ENCODE results near the gene SIGMAR1. TPM values are rescaled to one million over a fixed set of nuclear protein-coding genes. Genes with fewer than 3 reads are reported as not detected.
"Not testable (repeated sequence)": the region's sequence is repeated elsewhere in the genome, so short reads cannot be mapped to it uniquely, and the experiment has no call there.

The SIGMAR1 gene
- total RNA-seq, 1 donor from 2014 or later = 26.1 TPM

DNA sequence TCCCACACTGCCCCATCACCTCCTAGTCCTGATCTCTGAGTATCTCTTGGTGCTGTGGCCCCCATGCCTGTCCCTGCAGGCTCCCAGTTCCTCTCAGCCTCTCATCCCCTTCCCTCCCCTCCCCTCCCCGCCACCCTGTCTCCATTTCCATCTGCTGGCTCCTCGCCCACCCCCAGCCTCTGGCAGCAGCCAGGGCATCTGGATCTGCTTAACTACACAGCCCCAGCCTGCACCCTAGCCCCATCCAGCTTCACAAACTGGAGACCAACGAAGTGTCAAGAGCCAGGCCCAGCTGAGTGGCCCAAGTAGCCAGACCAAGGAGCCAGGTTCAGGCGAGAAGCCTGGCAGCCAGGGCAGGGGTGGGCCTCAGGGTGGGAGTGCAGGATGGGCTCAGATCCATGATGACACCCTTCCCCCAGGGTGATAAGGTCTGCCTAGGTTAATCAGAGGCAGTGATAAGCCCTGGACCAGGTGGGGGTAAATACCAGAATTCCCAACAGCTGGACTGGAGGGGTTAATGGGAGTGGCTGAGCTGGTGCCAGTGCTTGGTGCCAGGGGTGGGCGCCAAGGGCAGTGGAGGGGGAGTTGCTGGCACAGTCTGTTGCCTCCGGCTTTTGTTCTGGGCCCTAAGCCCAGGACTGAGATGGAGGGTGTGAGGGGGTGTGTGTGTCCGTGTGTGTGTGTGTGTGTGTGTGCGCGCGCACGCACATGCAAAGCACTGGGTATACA, 16.9 kb upstream of the SIGMAR1 start:
- peak; percentile 91 for DNase-seq

DNA sequence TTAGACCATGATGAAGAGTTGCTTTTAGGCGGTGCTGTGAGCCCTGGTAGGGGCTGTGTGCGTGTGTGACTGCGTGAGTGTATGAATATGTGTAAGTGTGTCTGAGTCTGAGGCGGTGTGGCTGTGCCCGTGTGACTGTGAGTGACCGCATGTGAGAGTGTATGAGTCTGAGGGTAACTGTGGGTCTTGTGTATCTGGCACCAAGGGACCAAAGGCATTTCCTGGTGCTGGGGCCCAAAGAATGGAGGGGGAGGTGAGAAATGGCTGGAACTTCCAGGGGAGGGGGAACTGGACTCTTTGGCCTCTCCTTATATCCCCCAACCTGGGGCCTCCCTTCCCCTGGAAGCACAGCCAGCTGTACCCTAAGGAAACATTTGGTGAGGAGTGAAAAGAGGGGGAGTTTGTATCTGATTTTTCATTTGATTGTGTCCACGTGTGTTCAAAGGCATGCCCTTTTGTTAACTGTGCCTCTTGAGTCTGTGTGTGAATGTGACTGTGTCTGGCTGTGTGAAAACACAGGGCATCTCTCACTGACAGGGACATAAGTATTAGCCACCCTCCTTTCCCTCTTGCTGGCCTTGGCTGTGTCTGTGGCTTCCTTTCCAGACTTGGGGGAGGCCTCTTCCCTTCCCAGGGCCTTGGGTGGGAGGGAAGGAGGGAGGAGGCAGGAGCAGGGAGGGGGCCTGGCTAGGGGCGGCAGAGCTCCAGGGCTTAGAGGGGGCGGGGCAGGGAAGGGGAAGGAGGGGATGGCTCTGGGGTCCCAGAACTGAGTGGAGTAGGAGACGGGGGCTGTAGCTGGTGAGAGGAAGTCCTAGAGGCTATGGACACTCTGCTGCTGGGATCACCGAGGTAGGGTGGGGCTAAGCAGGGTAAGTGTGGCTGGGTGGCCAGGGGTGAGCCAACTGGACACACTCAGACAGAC, 15.8 kb upstream of the SIGMAR1 start:
- peak; percentile 83 for DNase-seq

DNA sequence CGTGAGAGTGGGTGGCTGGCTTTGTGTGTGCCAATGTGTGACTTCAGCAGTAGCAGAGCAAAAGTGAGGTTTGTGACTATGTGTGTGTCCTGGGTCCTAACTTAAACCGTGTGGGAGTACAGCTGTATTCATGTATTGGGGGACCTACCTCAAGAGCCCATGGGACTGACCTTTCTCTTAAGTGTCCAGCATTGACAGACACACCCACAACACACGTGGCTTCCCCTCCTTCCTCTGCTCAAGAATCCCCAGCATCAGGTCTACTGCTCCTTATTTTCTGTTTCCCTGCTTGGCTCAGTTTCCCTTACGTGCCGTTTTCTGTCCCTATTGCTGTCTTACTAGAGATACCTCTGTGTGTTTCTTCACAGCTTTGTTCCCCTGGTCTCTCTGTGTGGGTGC, 15.0 kb upstream of the SIGMAR1 start:
- DNase-seq = no peak

DNA sequence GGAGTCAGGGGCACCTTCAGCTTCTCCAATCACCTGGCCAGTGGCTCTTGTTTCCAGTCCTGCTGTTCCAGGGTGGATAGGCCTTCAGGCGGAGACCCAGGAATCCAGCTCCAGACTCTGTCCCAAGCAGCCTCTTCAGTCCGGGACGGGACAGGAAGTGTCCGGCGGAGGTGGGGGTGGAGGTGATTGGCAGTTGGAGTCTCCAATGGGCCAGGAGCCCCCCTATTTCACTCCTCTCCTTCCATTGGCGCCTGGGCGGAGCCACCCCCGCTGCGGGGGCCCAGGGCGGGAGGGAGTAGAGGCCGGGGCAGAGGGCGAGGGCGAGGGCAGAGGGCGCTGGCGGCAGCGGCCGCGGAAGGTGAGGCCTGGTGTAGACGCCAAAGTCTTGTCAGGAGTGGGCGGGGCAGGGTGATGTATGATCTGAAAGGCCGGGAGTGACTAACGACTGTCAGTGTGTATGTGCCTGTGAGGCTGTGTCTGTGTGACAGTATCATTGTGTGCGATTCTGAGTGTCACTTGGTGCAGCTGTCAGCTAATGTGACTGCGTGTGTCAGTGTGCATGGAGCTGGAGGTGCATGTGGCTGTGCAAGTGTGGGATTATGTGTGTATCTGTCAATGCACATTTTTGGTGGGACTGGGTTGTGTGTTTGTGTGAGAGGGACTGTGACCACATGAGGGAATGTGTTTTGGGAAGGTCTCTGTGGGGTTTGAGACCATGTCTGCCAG, 14.5 kb upstream of the SIGMAR1 start, which contains the start of gene IL11RA:
IL11RA (plus strand) TSS at position 310 of the 726 bp plus-strand sequence. CDS start 3,033 bp downstream, outside the sequence.
- peak; percentile 85 for DNase-seq

DNA sequence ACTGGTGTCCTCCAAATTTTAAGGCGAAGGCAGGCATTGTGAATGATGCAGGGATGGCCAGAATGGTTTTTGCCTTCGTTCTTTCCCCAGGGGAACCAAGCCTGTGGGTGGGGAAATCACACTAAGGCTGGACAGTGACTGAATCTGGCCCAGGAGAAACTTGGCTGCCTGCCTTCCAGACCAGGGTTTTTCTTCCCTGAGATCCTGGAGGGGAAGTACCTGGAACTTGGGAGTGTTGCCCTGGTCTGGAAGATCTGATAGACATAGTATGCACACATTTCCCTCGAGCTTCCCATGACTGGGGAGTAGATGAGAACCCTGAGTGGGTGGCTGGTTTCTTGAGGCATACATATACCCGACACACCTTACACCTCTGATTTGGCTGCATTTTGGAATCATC, 13.7 kb upstream of the SIGMAR1 start:
- no peak for DNase-seq

DNA sequence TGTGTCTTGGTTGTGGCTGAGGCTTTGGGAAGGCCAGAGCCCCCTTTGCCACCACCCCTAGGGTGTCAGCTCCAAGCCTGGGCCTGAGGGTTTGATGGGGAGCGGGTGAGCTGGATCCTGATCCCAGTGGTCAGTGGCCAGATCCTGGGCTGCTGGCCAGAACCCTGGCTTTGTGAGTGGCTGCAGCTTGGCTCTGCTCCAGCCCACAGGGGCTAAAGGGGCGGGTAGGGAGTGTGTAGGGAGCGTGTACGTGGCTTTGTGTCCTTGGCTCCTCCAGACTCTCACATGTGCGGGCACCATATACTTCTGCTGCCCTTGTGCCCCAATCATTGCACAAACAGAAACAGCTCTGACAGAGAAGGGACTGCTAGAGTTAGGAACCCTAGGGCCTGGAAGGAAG, 13.2 kb upstream of the SIGMAR1 start:
- DNase-seq = no peak

DNA sequence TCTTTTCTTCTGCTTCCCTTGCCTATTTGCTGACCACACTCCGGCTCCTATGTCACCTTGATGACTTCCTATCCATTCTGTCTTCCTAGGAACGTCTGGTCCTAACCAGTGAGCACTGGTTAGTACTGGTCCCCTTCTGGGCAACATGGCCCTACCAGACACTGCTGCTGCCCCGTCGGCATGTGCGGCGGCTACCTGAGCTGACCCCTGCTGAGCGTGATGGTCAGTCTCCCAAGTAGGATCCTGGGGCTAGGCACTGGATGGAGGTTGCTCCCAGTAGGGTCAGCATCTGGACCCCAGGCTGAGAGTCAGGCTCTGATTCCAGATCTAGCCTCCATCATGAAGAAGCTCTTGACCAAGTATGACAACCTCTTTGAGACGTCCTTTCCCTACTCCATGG, 11.1 kb upstream of the SIGMAR1 start:
- DNase-seq = no peak

DNA sequence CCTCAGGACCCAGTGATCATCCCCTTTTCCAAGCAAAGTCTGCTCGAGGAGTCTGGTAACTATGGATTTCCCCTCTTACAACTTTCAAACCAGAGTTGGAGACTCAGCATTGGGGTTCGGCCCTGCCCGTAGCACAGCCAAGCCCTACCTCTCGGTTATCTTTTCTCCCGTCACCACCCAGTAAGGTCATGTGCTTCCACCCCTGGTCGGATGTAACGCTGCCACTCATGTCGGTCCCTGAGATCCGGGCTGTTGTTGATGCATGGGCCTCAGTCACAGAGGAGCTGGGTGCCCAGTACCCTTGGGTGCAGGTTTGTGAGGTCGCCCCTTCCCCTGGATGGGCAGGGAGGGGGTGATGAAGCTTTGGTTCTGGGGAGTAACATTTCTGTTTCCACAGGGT, 10.1 kb upstream of the SIGMAR1 start:
- no peak for DNase-seq

DNA sequence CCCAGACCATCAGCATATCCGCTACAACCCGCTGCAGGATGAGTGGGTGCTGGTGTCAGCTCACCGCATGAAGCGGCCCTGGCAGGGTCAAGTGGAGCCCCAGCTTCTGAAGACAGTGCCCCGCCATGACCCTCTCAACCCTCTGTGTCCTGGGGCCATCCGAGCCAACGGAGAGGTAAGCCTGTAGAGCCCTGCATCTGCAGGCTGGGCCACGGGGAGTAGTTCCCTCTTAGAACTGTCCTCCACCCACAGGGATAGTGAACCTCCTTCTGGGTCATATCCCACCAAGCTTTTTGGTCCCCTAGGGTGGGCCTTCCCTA, 9.5 kb upstream of the SIGMAR1 start:
- no peak for DNase-seq

DNA sequence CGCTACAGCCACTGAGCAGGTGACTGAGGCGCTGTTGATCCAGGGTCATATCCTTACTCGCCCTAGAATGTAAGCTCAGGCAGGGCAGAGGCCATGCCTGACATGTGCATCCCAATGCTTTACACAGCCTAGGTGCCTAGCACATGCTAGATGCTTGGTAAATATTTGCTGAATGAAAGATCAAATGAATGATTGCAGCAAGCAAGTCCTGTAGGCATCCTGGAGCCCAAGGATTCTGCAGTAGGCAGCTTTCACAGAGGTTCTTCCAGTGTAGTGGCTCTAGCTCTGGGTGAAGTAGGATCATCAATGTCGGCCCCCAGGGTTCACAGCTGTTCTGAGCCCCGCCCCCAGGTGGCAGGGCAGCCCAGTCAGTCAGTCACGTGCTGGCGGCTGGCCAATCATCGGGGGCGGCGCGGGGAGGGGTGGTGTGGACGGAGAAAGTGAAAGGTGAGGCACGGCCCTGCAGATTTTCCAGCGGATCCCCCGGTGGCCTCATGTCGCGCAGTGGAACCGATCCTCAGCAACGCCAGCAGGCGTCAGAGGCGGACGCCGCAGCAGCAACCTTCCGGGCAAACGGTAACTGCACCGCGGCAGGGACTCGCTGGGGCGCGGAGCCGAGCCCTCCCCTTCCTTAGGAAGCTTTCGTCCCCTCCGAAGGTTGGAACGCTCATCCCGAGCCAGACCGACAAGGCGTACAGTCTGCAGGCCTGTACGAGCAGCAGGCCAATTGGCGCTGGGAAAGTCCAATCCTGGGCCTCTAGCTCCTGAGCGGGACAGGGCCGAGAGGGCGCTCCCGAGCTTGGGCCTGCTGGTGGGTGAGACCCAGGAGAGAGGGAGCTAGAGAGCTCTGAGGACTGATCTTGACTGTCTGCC, 8.9 kb upstream of the SIGMAR1 start, which contains the start of gene GALT:
GALT (plus strand) TSS at position 465 of the 873 bp plus-strand sequence; CDS start at position 495, 30 bp downstream.
- DNase-seq = peak; percentile 63

DNA sequence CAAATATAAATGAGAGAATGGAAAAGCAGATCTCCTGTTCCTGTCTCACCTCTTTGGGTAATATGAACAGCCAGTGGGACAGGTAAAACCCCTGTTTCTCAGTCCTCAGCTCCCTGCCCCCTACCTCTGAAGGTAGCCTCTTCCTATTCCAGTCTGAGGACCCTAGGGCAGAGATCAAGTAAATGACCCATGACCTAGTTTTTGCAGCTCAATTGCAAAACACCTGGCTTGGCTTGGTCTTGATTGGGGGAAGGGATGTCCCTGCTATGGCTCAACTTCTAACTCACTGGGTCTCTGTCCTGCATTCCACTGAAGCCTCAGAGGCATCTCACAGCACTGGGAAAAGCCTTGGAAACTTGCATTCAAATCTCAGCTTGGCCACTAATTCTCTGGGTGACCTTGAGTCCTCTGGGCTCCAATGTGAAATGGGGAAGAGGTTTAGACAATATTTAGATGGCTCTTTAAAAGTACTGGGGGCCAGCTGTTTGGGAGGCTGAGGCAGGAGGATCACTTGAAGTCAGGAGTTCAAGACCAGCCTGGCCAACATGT, 7.3 kb upstream of the SIGMAR1 start:
- DNase-seq = no peak

DNA sequence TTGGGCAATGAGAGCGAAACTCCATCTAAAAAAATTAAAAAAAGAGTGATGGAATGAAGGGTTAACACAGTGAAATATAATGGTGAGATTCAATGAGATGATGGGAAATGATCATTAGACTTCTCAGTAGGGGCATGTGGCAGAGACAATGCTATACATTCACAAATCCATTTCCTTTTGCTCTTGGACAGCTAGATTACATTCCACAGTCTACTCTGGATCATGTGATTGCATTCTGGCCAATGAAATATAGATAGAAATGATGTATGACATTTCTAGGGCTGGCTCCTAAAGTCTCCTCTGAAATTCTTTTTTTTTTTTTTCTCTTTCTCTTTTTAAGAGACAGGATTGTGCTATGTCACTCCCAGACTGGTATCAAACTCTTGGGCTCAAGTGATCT, 5.1 kb upstream of the SIGMAR1 start:
- DNase-seq = no peak

DNA sequence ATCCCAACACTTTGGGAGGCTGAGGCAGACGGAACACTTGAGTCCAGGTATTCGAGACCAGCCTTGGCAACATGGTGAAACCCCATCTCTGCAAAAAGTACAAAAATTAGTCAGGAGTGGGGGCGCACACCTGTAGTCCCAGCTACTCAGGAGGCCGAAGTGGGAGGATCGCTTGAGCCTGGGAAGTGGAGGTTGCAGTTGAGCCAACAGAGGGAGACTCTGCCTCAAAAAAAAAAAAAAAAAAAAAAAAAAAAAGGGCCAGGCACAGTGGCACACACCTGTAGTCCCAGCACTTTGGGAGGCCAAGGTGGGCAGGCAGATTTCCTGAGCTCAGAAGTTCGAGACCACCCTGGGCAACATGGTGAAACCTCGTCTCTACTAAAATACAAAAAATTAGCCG, 1.7 kb upstream of the SIGMAR1 start:
- DNase-seq = not testable (repeated sequence)

DNA sequence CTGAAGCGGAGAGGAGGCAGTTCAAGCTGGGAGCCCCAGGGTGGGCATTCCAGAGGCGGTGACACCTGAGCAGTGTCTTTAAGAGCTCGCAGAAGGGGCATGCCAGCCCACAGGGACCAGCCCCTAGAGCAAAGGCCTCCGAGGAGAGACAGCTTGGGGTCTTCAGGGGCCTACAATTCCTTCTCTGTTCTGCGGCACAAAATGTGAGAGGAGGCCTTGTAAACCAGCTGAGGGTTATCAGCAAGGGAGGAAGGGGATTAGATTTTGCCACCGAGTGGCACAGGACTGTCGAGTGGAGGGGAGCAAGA, 505 bp upstream of the SIGMAR1 start:
- DNase-seq = peak; percentile 57

DNA sequence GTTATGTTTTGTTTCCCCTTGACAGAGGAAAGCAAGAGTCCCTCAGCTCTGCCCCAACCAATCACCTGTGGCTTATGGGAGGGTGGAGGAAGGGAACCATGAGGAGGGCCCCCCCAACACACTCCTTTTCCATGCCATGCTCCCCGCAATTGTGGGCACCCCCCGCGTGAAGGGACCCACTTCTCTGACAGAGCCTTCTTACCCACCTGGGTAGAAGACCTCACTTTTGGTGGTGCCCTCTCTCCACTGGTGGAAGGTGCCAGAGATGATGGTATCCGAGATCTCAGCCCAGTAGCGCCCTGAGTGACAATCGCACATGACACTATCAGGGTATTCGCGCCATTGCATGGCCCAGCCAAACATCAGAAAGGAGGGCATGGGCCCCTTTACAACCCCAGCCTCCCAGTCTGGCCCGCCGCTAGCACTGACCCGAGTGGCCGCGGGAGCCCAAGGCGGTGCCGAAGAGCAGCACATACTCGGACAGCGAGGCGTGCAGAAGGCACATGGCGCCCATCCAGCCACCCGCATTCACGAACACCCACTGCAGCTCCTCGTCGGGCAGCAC, 714 bp downstream of the SIGMAR1 start:
- no peak for DNase-seq

DNA sequence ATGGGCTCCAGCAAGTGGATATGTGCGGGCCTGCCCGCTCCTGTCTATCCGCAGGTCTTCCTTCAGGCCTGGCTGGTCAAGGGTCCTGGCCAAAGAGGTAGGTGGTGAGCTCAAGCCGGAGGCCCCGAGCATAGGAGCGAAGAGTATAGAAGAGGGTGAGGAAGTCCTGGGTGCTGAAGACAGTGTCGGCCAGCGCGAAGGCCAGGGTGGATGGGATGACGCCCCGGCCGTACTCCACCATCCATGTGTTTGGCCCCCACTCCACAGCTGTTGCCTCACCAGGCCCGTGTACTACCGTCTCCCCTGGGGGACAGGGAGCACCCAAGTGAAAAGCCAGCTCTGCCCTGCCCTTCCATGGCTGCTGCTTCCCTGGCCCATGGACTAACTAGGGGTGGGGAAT, 2.0 kb downstream of the SIGMAR1 start:
- DNase-seq = no peak

DNA sequence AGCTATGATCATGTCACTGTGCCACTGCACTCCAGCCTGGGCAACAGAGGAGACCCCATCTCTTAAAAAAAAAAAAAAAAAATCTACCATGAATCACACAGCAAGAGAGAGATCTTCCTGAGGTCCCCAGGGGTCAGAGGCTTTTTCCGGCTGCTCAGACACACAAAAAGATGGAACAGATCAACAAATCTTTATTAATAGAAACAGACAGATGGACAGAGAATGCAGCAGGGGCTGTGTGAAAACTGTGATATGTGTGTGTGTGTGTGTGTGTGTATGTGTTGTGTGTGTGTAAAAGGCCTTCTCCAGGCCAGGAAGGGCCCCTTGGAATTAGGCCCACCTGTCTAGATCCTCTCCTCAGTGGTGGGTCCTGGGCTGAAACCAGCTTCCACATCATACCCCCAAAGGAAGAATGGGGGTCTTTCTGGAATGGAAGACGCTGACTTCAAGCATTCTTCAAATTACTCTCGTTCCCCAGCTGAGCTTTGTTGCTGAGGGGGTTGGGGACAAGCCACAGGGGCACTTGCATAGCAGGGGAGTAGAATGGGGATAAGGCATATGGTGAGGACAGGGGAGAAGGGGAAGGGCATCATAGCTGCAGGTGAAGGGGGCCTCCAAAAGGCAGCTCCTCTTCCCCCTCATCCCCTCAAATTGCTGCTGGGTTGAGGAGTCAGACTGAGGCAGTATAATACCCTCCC, 2.9 kb downstream of the SIGMAR1 start:
- DNase-seq = no peak

DNA sequence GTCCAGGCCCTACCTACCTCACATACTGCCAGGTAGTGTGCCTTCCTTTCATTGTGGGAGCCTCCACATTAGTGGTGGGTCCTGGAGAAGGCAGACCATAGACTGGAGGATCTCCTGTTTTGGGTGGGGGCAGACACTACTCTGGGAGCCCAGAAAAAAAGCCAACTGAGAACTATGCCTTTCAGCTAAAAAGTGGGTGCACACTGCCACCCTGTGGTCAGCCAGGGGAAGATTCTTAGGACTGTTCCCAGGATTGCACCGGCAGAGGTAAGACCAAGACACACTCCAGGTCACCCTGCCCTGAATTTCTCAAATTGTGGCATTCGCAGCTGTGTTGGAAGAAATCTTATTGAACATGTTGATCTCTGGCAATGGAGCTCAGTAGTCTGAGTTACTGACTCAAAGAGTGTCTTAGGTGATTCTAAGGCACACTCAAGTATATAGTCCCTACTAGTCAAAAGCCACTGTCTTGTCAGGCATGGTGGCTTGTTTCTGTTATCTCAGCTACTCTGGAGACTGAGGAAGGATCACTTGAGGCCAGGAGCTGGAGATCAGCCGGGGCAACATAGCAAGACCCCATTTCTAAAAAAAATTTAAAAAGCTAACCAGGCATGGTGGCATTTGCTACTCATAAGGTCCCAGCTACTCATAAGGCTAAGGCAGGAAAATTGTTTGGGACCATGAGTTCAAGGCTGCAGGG, 3.6 kb downstream of the SIGMAR1 start:
- DNase-seq = peak; percentile 29

DNA sequence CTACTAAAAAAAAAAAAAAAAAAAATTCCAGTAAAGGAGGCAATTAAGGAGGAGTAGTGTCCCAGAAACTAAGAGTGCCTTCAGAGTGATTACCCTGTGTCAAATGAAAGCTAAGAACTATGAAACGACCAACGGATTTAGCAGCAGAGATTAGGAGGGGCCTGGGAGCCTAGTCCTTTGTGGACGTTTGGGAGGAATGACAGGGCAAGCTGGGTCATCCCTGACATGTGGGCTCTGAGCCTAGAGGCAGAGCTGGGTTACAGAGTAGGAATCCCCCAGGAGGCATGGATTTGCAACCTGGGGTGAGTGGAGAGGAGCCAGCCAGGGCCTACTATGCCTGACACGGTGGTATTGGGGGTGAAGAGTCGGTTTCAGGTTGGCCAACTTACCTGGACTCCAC, 4.4 kb downstream of the SIGMAR1 start:
- DNase-seq = no peak

Measured in skin of body (tissue), 2 donors.